Panc1 (cell line): ENCODE data around the gene RICTOR. TPM values are rescaled to one million over a fixed set of nuclear protein-coding genes. Genes with fewer than 3 reads are reported as not detected.

Experiments used
- ATAC-seq: fragments of 200-7000 bp; cut with Tn5 transposase; 2 replicates; pipeline ENCODE4 v1.9.1; 2020; ENCODE audit warnings: mild to moderate bottlenecking, moderate library complexity
- BruUV-seq: library from RNA; stranded (reverse); fragments of 400-500 nt; replicated peaks from 2 replicates; lab custom pipeline; 2021; lab: Mats Ljungman, UMichigan
- CTCF ChIA-PET: fragments of 300-600 bp; sonication (Branson Sonifier 250); formaldehyde crosslinking; loops from one replicate; lab custom pipeline; 2022; ENCODE audit warnings: antibody characterized with exemption; lab: Charles Lee
- POLR2A ChIA-PET: fragments of 300-600 bp; sonication (Branson Sonifier 250); formaldehyde crosslinking; loops from one replicate; lab custom pipeline; 2022; ENCODE audit warnings: antibody characterized with exemption; lab: Charles Lee
- DNase-seq: peaks from one replicate; pipeline ENCODE4 v3.0.0-alpha.2; 2010; ENCODE audit warnings: low read depth, low spot score
- H3K27ac ChIP-seq: 2 replicates; pipeline ENCODE4 v1.5.1; 2011; ENCODE audit warnings: mild to moderate bottlenecking, low read length, inconsistent platforms
- H3K27me3 ChIP-seq: fragments of 200-500 bp; sonication (Bioruptor generic); 2 replicates; pipeline ENCODE4 v1.6.0; 2014; ENCODE audit warnings: low read length, inconsistent platforms; ENCODE audit not compliant: control insufficient read depth, insufficient read depth
- H3K36me3 ChIP-seq: fragments of 200-500 bp; sonication (Bioruptor generic); 2 replicates; pipeline ENCODE4 v1.5.1; 2014; ENCODE audit warnings: inconsistent platforms, mild to moderate bottlenecking, low read length, moderate library complexity; ENCODE audit not compliant: control insufficient read depth, insufficient read depth
- H3K4me1 ChIP-seq: 2 replicates; pipeline ENCODE4 v1.5.1; 2011; ENCODE audit warnings: inconsistent platforms, mild to moderate bottlenecking, low read length, moderate library complexity; ENCODE audit not compliant: control insufficient read depth, insufficient read depth
- H3K4me3 ChIP-seq, 2 experiments: 2 replicates each; pipeline ENCODE4 v1.5.1; 2011 to 2012; ENCODE audit warnings: low read depth in 2 of 2, low read length in 2 of 2, mild to moderate bottlenecking in 2 of 2, inconsistent platforms in 1 of 2, moderate library complexity in 1 of 2
- H3K9me3 ChIP-seq: fragments of 200-500 bp; sonication (Bioruptor generic); 2 replicates; pipeline ENCODE4 v1.5.1; 2014; ENCODE audit warnings: low read depth, mild to moderate bottlenecking, inconsistent platforms, low read length, moderate library complexity; ENCODE audit not compliant: control insufficient read depth, insufficient read depth
- CTCF ChIP-seq: fragments of 450-650 bp; IDR thresholded peaks from 2 replicates; pipeline ENCODE4 v1.5.1; 2017; ENCODE audit warnings: mild to moderate bottlenecking
- POLR2AphosphoS5 ChIP-seq: IDR thresholded peaks from 2 replicates; pipeline ENCODE4 v1.6.1; 2012; ENCODE audit warnings: mild to moderate bottlenecking, low read depth, low read length, moderate library complexity
- REST ChIP-seq, 2 experiments: IDR thresholded peaks; 2 replicates each; pipeline ENCODE4 v1.6.1; 2011 to 2012; ENCODE audit warnings: low read depth in 2 of 2, control low read depth in 1 of 2, low read length in 1 of 2, mild to moderate bottlenecking in 1 of 2, moderate library complexity in 1 of 2; ENCODE audit not compliant: insufficient read depth in 1 of 2
- SIN3A ChIP-seq: IDR thresholded peaks from 2 replicates; pipeline ENCODE4 v1.6.1; 2012; ENCODE audit warnings: low read depth, mild to moderate bottlenecking, low read length, moderate library complexity, borderline replicate concordance; ENCODE audit not compliant: insufficient read depth
- TCF7L2 ChIP-seq: IDR thresholded peaks from 2 replicates; pipeline ENCODE4 v1.6.1; 2011; ENCODE audit warnings: mild to moderate bottlenecking, low read depth, low read length, inconsistent platforms
- in situ Hi-C: cut with HindIII; loops from 2 replicates; pipeline ENCODE4 v1.10.0; 2016; ENCODE audit warnings: low sequenced_read_pairs, low pct_unique_long_range_greater_than_20kb
- intact Hi-C: fragments of 100-400 bp; cut with micrococcal nuclease; formaldehyde crosslinking; loops from one replicate; pipeline ENCODE4 v1.10.0; 2022; ENCODE audit not compliant: unreplicated experiment
- total RNA-seq: library from RNA; stranded (reverse); gene quantifications from one replicate; pipeline ENCODE4 v1.2.1, GENCODE V29; 2021; ENCODE audit not compliant: unreplicated experiment

Gene RICTOR
- total RNA-seq, 1 experiment from 2014 or later = 21.3 TPM

DNA sequence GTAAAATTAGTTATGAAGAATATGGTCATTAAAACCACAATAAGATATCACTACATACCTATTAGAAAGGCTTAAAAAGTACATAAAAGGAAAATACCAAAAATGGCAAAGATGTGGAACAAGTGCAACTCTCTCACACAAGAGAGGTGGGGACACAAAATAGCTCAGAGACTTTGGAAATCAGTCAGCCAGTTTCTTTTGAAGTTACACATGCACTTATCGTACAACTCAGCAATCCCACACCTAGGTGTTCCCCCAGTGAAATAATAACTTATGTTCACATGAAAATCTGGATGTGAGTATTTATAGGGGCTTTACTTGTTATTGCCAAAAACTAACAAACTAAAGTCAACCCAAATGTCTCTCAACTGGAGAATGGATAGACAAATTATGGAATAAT is 9.8 kb upstream of the RICTOR start:
- H3K36me3 ChIP-seq = no peaks in the 10 kb centered on the region
- H3K9me3 ChIP-seq = no peaks in the 10 kb centered on the region
- ATAC-seq (no peak), DNase-seq (no peak)
- H3K4me1 ChIP-seq = no peaks in the 10 kb centered on the region
- ChIA-PET CTCF (no interaction called here), POLR2A (no interaction called here)
- TF ChIP-seq SIN3A (no peak), TCF7L2 (no peak), CTCF (no peak), POLR2AphosphoS5 (no peak), REST (IDR thresholded peaks at IDR 0.05; ENCODE audit: insufficient read depth in 1 of 2, low read depth in 2 of 2, low read length in 1 of 2) (no peak)
- intact Hi-C loops = no loop called here
- no peak overlapping the region for H3K4me3 ChIP-seq
- no peaks in the 10 kb centered on the region for H3K27me3 ChIP-seq
- no peak overlapping the region for H3K27ac ChIP-seq
- no TSS peak for BruUV-seq
- in situ Hi-C loops = no loop called here

- no peaks in the 10 kb centered on the region for H3K27me3 ChIP-seq
- POLR2A ChIA-PET = no interaction called here
- no peak overlapping the region for H3K27ac ChIP-seq
- ATAC-seq (no peak), DNase-seq (no peak)
- no peak for TF ChIP-seq TCF7L2
- TF ChIP-seq REST (IDR thresholded peaks at IDR 0.05; ENCODE audit: insufficient read depth in 1 of 2, low read depth in 2 of 2, low read length in 1 of 2) = no peak
- no peak for TF ChIP-seq POLR2AphosphoS5
- TF ChIP-seq CTCF = no peak
- no peak for TF ChIP-seq SIN3A
- H3K4me3 ChIP-seq = no peak overlapping the region
- H3K9me3 ChIP-seq = no peaks in the 10 kb centered on the region
- CTCF ChIA-PET = interaction anchor here (0.6 kb wide), 1 partner anchor 119 kb away, joined by 3 read pairs; no protein-coding TSS in a partner anchor
- no peaks in the 10 kb centered on the region for H3K36me3 ChIP-seq
- no TSS peak for BruUV-seq
- no peaks in the 10 kb centered on the region for H3K4me1 ChIP-seq
- intact Hi-C loops (no loop called here), in situ Hi-C loops (no loop called here)
Observed at GRCh38 chr5:39082995-39083394, 8.8 kb upstream of the RICTOR start.
